ENCODE data around the gene ATP5PD.

Gene ATP5PD

GRCh38 chr17:75046407-75047289 is at the start of gene ATP5PD, which contains the start of gene KCTD2:
Gene ATP5PD, minus strand, starts transcription at chr17:75046969. Its CDS starts 4,319 bp downstream, at chr17:75042650.
Gene KCTD2, plus strand, starts transcription at chr17:75047225. Its CDS starts 26 bp downstream, at chr17:75047251.
- DNase-seq: peak; percentile 84 to 92 (median 90)

GRCh38 chr17:75096082-75096625 is 49.4 kb upstream of the ATP5PD start:
- DNase-seq: no peak

DNA sequence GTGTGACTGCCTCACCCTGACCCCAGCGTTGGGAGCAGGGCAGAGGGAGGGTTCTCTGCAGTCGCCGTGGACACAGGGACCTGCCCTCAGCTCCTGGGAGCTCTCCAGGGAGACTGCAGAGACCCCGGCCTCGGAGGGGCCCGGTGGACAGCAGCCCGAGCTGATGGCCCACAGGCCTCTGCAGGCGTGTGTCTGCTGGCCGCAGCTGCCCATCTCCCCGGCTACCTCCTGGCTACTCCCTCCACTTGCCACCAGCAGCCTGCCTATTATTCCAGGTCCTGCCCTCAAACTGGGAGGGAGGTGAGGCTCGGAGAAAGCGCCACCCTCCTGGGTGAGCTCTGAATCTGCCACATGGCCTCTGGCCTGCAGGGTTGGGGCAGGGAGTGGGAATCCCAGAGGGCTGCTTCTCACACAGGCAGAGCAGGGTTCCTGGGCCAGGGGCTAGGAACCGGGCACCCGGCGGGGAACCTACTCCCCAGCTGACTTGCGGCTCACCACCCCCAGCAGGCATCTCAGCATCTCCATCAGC is 48.2 kb upstream of the ATP5PD start:
- DNase-seq: no peak

GRCh38 chr17:75093548-75094158 is 46.9 kb upstream of the ATP5PD start:
- no peak for DNase-seq

DNA sequence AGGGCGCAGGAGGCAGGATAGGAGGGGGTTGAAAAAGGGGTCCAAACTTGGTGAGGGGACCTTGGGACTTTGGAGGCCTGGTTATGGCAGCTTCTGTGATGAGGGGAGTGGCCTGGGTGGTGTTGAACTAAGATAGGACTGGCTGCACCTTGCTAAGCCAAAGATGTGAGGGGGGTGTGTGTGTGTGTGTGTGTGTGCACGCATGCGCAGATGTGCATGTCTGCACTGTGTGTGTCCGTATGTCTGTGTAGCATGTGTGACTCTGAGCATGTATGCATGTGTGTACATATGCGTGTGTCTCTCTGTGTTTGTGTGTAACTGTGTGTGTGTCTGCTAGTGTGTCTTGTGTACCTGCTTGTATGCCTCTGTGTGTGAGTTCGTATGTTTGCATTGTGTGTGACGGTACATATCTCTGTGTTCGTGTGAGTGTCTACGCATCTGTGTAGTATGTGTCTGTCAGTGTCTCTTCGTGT is 45.1 kb upstream of the ATP5PD start:
- no peak for DNase-seq

GRCh38 chr17:75090871-75091854 is 44.4 kb upstream of the ATP5PD start:
- DNase-seq: no peak

DNA sequence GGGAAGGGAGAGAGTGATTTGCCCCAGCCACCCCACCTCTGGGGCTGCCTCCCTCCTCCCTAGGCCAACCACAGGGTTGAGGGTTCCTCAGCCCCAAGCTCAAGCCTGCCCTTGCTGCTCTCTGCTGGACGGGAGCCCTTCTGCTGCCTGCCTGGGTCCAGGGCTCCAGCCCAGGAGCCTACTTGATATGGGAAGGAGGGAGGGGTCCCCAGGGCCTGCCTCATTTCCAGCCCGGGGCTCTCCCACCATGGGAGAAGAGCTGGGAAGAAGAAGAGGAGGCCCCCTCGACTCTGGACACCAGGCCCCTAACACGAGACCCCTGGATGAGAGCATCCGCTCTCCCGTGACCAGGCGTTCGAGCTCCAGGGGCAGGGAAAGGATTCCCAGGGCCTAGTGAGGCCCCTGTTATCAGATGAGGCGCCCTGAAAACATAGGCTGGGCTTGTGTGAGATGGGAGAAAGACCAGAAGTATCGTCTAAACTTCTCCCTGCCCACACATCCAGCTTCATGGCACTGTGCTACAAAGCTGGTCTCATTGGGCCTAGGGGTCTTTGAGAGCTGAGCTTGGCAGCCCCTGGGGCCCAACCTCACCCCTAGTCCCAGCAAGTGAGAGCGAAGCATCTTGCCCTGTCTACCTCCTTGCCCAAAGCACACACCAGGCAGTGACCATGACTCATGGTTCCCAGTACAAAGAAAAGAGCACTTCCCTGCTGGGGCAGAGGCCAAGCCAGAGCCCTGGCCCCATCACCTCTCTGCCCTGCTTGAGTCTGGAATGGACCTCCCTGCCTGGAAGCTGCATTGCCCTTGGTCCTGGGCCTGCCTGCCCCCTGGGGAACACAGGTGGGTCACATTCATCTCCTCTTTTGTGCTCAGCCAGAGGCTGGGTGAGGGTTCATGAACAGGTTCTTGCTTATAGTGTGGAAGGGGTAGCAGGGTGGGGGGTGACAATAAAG is 42.0 kb upstream of the ATP5PD start:
- peak in 1 of 6 experiments; percentile 24 for DNase-seq

DNA sequence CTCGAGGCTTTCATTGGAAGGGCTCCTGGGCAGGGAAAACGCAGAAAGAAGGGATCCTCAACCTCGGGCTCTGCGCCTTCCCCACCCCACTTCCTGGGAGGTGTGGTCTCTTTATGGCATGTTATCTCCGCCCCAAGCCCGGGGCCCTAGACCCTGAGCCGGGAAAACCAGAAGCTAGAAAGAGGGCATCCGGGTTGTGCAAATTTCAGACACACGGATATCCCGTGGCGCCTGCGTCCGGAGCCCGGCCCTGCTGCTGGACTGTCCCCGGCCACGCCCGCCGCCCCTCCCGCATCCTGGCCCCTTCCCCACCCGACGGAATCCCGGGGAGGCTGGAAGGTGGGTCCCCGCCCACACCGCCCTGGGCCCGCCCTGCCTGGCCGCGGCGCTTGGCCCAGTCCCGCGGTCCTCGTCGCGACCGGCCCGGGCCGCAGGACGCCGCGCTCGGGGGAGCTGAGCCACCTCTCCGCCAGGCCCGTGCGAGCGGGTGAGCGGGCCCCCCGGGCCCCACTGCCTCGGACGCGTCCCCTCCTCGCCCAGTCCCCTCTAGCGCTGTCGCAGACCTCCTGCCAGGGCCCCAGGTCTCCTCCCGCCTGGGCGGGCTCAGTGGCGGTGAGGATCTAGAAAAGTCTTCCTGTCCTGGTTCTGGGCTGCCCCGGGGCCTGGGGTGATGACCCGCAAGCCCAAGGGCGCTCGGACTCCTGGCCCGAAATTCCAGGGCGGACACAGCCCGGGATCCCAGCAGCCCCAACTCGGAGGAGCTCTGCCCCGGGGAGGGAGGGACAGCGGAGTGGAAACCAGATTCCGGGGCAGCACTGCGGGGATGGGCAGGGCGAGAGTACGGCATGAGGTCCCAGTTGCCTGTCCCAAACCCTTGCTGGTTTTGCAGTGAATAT is 41.0 kb upstream of the ATP5PD start, which contains the start of gene SLC16A5:
TSS of gene SLC16A5 (plus strand) at position 397 of the 896 bp plus-strand sequence. CDS start 5,683 bp downstream, outside the sequence.
- peak; percentile 17 to 59 (median 34) for DNase-seq

- no peak for DNase-seq
Observed at GRCh38 chr17:75087182-75087557, 40.4 kb upstream of the ATP5PD start.

GRCh38 chr17:75086496-75087181 is 39.9 kb upstream of the ATP5PD start:
- no peak for DNase-seq

- peak in 4 of 6 experiments; percentile 16 to 69 (median 62) for DNase-seq
Observed at GRCh38 chr17:75084039-75084660, 37.4 kb upstream of the ATP5PD start.

- DNase-seq: no peak
Observed at GRCh38 chr17:75082683-75083082, 35.9 kb upstream of the ATP5PD start.

DNA sequence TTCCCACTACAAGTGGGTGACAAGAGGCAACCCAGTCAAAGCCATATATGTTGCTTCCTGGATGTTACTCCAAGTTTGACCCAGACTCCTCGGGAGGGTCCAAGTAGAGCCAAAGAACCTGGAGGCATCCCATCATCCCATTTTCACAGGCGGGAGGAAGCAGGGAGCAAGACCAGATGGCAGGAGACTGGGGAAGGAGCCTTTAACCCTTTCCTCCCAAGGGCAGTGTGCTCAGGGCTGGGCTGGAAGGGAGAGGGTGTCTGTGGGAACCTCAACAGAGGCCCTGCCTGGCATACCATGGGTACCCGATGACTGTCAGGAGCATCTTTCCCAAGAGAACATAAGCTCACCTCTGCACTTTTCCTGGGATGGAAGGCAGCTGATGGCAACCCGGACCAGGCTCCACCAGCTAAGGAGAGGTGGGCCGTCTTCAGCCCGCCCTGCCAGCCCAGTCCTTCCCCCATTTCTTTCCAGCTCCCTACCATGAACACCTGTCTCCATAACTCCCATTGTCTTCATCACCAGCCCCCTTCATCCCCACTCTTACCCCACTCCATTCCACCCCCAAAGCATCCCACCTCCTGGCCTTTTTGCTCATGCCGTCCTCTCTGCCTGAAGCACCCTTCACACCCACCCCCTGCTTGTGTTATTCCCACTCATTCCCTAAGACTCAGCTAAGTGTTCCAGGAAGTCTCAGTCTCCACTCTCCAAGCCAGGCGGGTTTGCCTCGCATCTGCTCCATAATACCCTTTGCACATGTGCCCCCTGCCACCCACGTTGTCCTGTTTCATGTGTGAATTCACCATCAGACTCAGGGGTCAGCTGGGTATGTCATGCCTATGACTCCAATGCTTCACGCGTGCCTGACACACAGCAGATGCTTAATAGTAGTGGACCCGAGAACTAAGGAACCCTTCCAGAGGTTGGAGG is 35.1 kb upstream of the ATP5PD start:
- no peak for DNase-seq

DNA sequence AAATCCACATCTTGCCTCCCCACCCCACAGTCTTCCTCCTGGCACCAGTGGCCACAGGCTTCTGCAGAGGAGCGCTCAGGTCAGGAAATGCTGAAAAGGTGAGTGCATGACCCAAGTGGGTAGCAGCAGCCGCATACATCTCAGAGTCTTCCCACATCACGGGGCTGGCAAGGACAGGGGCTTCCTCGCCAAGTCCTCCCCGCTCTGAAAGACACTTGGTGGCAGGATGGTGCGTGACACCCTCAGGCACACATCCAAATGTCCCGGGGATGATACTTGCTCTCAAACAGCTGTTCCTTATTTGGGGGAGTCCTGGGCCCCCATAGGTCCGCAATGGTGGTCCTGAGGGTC is 32.2 kb upstream of the ATP5PD start:
- DNase-seq: no peak

- no peak for DNase-seq
Observed at GRCh38 chr17:75078284-75079022, 31.7 kb upstream of the ATP5PD start.

DNA sequence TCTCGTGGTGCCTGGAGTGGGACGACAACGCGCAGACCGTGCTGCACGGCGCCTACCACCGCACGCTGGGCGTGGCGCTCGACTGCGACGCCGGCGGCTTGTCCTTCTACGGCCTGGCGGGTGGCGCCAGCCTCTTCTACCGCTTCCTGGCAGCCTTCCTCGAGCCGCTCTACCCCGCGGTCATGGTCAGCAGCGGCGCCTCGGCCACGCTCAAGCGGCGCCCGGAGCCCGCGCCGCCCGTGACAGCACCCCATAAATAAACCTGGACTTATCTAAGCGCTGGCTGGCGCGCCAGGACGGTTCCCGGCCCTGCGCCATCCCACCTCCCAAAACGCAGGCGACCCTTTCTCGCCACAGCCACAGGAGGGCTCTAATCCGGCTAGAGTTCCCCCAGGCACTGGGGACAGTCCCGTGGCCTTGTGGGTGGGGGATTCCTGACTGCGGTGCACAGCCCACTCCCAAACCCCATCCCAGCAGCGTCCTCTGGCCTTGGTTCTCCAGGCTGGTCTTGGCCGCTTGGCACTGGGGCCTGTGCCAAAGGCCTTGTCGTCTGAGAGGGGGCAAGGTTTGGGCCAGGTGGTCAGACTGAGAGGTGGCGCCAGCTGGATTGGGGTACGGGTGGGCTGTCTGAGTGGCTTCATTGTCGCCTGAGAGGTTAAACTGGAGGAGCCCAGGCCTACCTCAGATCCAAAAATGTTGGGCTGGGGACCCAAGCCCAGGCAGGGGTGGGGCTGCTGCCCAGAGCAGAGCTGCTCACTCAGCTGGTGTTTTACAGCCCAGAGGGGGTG is 30.9 kb upstream of the ATP5PD start:
- peak; percentile 10 to 58 (median 36) for DNase-seq

All from stimulated activated naive CD4-positive, alpha-beta T cell (primary cell).